Erythroblast (primary cell): ENCODE data around the gene FSIP2.

Experiments
- DNase-seq, 2 experiments: peaks; one replicate each; lab custom pipeline; 2025; lab: John Stamatoyannopoulos, UW
- GATA1 ChIP-seq: IDR thresholded peaks from 2 replicates; pipeline ENCODE4 v1.6.1; 2011; ENCODE audit warnings: low read depth, mild to moderate bottlenecking, control low read depth, low read length, moderate library complexity
- POLR2A ChIP-seq: IDR thresholded peaks from 2 replicates; pipeline ENCODE4 v1.6.1; 2011; ENCODE audit warnings: mild to moderate bottlenecking, low read length

The FSIP2 gene, protein sequence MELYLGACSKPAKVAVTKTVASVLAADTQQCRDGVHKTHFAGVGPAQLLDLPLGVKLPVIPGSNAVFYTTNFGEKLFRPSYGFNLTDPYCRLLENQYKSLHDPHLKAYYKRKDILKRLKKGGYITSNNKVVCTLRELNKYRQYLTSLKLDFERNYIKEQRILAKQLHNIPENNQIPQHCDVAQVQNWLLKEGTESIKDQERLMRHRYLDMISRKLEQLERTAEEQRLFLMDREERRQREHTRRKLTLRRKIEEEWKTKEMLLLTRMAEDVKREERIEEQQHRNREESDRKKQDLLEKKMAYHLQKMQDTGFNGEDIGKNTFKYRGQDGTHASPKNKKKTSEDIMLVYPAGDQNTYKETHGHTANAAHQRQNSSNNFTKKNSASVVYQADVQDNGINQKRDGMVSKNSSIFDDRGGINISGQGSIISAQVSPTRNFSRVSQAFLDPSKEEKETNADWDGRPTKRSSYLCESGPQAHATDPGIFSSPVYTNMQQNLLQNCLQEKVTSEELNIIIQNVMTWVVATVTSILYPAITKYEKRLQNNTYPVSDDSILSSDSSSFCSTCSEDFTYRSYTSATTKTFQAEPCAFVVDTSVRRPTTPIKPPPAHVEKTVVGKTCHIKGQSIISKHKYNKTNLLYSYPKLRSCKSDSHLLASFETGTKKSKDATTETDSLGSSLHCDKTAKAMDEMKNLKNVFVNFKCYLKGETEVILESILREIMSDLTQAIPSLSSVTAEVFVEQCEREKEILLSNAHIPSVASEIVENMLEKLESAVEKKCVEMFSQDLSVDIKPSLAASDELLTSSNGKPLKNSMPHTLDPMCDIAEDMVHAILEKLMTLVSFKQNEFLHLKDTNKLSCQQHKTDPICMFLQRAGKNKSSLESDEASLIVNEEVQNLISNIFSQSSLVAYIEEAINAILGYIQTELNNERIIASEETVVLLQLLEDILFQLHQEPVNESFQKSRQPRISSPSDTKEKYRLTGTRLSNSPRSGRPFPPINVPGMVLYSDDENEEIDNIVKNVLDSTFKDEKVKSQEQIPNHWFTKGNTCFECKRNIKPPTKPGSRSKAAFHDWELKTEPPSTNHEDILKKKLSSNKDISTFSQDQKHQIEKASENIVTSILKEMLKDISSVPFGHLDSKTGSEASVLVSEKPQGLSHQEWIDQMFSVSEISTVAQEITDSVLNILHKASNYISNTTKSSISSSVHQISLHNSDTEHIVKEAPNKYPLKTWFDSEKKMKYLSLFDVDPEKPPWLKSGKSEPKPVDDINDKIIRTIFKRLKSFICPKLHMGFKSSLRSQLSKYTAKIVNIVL (N-terminal part only)

DNA sequence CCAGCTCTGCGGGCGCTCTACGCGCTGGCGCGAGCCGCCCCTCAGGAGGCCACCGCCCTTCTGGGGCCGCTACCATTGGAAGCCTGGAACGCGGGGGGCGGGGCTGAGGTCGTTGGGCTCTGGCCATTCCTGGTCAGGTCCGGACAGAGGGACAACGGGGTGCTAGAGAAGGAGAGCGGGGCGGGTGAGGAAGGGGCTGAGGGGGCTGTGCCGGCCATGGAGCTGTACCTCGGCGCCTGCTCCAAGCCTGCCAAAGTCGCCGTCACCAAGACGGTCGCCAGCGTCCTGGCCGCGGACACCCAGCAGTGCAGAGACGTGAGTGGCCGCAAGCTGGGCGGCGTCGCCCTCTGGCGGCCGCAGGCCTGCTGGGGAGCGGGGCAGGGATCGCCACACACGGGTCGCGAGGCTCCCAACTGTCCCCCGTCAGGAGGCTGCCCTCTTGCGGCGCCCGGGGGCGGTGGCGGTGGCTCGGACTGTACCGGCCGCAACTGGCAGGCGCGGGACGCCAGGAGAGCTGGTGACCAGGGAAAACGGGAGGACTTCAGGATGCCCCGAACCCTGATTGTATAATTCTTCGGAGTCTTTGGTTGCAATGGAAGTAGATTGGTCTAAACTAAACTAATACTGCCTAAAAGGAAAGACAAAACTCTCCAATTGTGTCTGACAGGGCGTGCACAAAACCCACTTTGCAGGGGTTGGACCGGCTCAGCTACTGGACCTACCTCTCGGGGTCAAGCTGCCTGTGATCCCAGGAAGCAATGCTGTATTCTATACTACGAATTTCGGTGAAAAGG is at the start of gene FSIP2:
Gene FSIP2, plus strand, starts transcription at position 126 of the 794 bp plus-strand sequence. Its CDS starts 91 bp downstream, at position 217.
- no peak for TF ChIP-seq POLR2A
- no peak for TF ChIP-seq GATA1
- DNase-seq = peak; percentile 88 to 91

- no peak for DNase-seq
- TF ChIP-seq GATA1 = no peak
- TF ChIP-seq POLR2A = no peak
Measured at GRCh38 chr2:185689906-185690539, 48.6 kb upstream of the FSIP2 start.

DNA sequence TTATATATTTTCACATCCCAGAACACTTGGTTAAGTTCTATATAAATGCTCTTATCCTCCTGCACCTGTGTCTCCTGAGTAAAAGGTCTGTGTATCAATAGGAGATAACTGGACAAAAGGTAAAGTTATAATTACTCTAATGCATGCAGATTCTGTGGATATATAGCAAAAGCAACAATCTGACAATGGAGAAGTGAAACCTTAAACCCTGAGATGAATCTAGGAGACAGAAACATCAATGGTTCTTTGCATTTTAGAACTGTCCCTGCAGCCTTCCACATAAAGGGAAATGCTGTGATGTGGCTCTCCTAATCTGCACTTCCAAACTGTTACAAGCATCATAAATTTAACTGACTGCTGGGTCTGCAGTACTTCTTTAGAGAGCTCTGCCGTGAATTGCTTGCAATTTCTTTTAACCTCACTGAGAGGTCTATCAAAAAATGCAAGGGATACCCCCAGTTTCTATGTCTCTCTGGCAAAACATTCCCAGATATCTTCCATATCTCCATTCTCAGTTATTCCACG is 42.8 kb upstream of the FSIP2 start:
- no peak for TF ChIP-seq POLR2A
- TF ChIP-seq GATA1 = no peak
- no peak for DNase-seq

DNA sequence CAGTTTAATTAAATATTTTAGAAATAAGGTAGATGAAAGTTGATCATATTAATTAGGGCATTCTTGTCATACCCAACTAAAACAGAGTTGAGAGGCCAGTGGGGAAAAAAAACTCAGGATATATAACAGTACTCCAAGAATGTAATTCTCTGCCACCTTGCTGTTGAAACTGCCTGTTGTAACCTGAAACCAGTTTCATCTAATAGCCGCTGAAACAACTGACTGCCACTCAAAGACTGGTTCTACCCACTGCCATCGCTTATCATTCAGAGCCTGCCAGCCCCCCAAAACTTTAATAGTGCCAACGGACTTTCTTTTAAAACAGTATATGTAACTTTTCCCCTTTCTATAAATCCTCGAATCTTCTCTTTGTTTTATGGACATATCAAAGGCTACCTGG is 37.7 kb upstream of the FSIP2 start:
- DNase-seq = no peak
- TF ChIP-seq GATA1 = no peak
- no peak for TF ChIP-seq POLR2A

- no peak for DNase-seq
- TF ChIP-seq GATA1 (no peak), POLR2A (no peak)
Measured at GRCh38 chr2:185734658-185735057, 3.9 kb upstream of the FSIP2 start.

DNA sequence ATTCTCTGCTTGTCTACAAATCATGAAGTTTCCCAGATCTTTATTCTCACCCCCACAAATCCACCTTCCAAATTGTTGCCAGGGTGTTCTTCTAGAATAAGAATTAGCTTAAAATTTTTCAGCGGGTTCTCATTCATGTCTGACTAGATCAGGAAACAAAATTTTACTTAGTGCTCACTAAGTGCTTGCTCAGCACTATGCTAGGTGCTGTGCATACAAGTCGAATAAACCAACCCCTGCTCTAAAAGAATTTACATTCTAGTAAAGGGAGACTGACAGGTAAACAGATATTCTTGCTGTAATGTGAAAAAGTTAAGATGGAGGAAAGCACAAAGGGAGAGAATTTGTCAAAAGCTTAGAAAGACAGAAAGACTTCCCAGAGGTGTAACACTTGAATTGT is 2.4 kb upstream of the FSIP2 start:
- DNase-seq = no peak
- TF ChIP-seq POLR2A (no peak), GATA1 (no peak)

GRCh38 chr2:185745864-185746859 is 7.6 kb downstream of the FSIP2 start:
- TF ChIP-seq GATA1 (no peak), POLR2A (no peak)
- DNase-seq = no peak

DNA sequence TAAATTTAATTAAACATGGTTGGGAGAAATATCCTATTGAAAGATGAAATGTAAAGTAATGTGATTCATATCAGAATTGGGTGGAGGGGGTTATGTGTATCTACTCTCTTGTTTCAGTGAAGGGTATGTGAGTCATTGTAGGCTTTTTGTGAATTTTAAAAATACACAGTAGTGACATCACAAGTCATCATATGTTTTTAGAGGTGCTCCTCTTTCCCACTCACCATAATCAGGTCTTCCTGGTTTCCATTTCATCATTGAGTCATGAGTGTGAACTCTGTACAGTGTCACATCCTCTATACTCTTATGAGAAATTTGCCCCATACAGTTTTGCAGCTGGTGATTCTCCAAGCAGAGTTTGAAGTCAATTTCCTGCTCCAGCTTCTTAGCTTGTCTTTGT is 18.8 kb downstream of the FSIP2 start:
- no peak for DNase-seq
- no peak for TF ChIP-seq GATA1
- no peak for TF ChIP-seq POLR2A

DNA sequence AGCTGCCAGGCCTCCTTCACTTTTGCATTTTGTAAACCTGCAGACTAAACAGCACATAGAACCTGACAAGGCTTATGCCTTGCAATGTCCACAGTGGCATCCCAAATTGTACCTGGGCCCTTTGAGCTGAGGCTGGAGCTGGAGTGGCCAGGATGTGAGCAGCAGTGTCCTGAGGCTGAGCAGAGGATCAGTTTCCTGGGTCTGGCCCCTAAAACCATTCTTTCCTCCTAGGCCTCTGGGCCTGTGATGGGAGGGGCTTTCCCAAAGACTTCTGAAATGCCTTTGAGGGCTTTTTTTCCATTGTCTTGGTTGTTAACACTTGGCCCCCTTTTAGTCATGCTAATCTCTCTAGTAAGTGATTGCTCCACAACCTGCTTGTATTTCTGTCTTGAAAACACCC is 32.8 kb downstream of the FSIP2 start:
- TF ChIP-seq GATA1 = no peak
- TF ChIP-seq POLR2A = no peak
- no peak for DNase-seq

DNA sequence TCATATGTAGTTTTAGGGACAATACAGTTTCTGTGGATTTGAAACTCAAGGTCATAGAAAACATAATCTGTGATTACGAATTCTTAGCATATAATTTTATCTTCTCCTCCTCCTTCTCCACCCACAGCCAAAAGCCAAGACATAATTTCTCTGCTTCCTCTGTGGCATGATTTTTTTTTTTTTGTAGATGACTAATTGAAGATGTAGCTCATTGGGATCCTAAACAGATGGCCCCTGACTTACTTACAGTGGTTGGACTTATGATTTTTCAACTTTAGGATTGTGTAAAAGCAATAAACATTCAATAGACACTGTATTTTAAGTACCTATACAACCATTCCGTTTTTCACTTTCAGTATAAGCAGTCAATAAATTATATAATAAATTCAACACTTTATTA is 42.3 kb downstream of the FSIP2 start:
- DNase-seq = no peak
- no peak for TF ChIP-seq POLR2A
- no peak for TF ChIP-seq GATA1

GRCh38 chr2:185782223-185782769 is 43.7 kb downstream of the FSIP2 start:
- no peak for DNase-seq

More at GRCh38 chr2:185782223-185782769, 43.7 kb downstream of the FSIP2 start:
- no peak for TF ChIP-seq GATA1
- no peak for TF ChIP-seq POLR2A
